Suprapubic skin (tissue), 4 donors: Measurements from ENCODE around the gene TMEM81. TPM values are rescaled to one million over a fixed set of nuclear protein-coding genes. Genes with fewer than 3 reads are reported as not detected.

Source experiments
- DNase-seq, 2 donors: peaks; one replicate each; pipeline ENCODE4 v3.0.0-alpha.2; 2019; ENCODE audit warnings: low spot score in 2 of 2
- H3K27ac ChIP-seq: fragments of 200-600 bp; sonication (generic); one replicate; pipeline ENCODE4 v1.5.1; 2019
- H3K27me3 ChIP-seq: fragments of 200-600 bp; sonication (generic); one replicate; pipeline ENCODE4 v1.5.1; 2019
- H3K36me3 ChIP-seq: fragments of 200-600 bp; sonication (generic); one replicate; pipeline ENCODE4 v1.5.1; 2019
- H3K4me1 ChIP-seq: fragments of 200-600 bp; sonication (generic); one replicate; pipeline ENCODE4 v1.5.1; 2019
- H3K4me3 ChIP-seq: fragments of 200-600 bp; sonication (generic); one replicate; pipeline ENCODE4 v1.5.1; 2019; ENCODE audit warnings: mild to moderate bottlenecking
- H3K9me3 ChIP-seq: fragments of 200-600 bp; sonication (generic); one replicate; pipeline ENCODE4 v1.5.1; 2019
- CTCF ChIP-seq, 2 donors: fragments of 200-600 bp in 1 of 2; fragments of 450-650 bp in 1 of 2; sonication (generic) in 1 of 2; IDR thresholded peaks; one replicate each; pipeline ENCODE4 v1.5.1; 2016 to 2019; ENCODE audit warnings: antibody characterized with exemption in 2 of 2, mild to moderate bottlenecking in 1 of 2, moderate library complexity in 1 of 2
- EP300 ChIP-seq: sonication (generic); formaldehyde crosslinking; IDR thresholded peaks from one replicate; pipeline ENCODE4 v1.6.1; 2017; ENCODE audit warnings: antibody characterized with exemption
- POLR2A ChIP-seq, 2 donors: fragments of 450-650 bp; IDR thresholded peaks; one replicate each; pipeline ENCODE4 v1.6.1; 2017; ENCODE audit warnings: antibody characterized with exemption in 2 of 2, mild to moderate bottlenecking in 2 of 2, moderate library complexity in 2 of 2
- POLR2AphosphoS5 ChIP-seq, 3 donors: sonication (generic); formaldehyde crosslinking; IDR thresholded peaks; one replicate each; pipeline ENCODE4 v1.6.1; 2017; ENCODE audit warnings: antibody characterized with exemption in 3 of 3
- WGBS: methylation state at CpG from one replicate; pipeline ENCODE4 v1.1.5; 2018; 5-methylcytosine and 5-hydroxymethylcytosine counted together
- total RNA-seq, 4 donors: library from RNA; depleted of rRNA; stranded (reverse); fragments of >200 nt; gene quantifications; one replicate each; pipeline ENCODE4 v1.1.0, GENCODE V29; 2016

TMEM81 gene
- total RNA-seq, 4 donors from 2014 or later: 0.76 to 4.7 (median 2.8) TPM

GRCh38 chr1:205058853-205059252, 25.4 kb downstream of the TMEM81 start:
- no peaks in the 10 kb centered on the region for H3K27me3 ChIP-seq

GRCh38 chr1:205057808-205058575, 26.3 kb downstream of the TMEM81 start:
- Histone ChIP-seq H3K9me3 (no peaks in the 10 kb centered on the region), H3K4me1 (peaks cover 3% of the 10 kb centered on the region), H3K36me3 (no peaks in the 10 kb centered on the region), H3K27me3 (no peaks in the 10 kb centered on the region), H3K4me3 (no peak overlapping the region), H3K27ac (no peak overlapping the region)
- no peak for DNase-seq
- 84% methylated on average over 12 of the region's 19 CpGs for WGBS
- no peak for TF ChIP-seq POLR2A (IDR thresholded peaks at IDR 0.05)
- no peak for TF ChIP-seq POLR2AphosphoS5 (IDR thresholded peaks at IDR 0.05)
- no peak for TF ChIP-seq EP300
- no peak for TF ChIP-seq CTCF (IDR thresholded peaks at IDR 0.05)

More at GRCh38 chr1:205058853-205059252, 25.4 kb downstream of the TMEM81 start:
- DNase-seq: no peak
- Histone ChIP-seq H3K27ac (no peak overlapping the region), H3K4me1 (peaks cover 3% of the 10 kb centered on the region), H3K9me3 (no peaks in the 10 kb centered on the region), H3K36me3 (no peaks in the 10 kb centered on the region), H3K4me3 (no peak overlapping the region)
- TF ChIP-seq EP300 (no peak), CTCF (IDR thresholded peaks at IDR 0.05) (no peak), POLR2AphosphoS5 (IDR thresholded peaks at IDR 0.05) (no peak), POLR2A (IDR thresholded peaks at IDR 0.05) (no peak)
- WGBS: 94% methylated on average over 12 of the region's 12 CpGs

- H3K9me3 ChIP-seq: no peaks in the 10 kb centered on the region
- H3K27me3 ChIP-seq: no peaks in the 10 kb centered on the region
- TF ChIP-seq POLR2A (IDR thresholded peaks at IDR 0.05): no peak
- TF ChIP-seq CTCF (IDR thresholded peaks at IDR 0.05): no peak
- no peak for TF ChIP-seq EP300
- TF ChIP-seq POLR2AphosphoS5 (IDR thresholded peaks at IDR 0.05): no peak
- DNase-seq: no peak
- H3K36me3 ChIP-seq: no peaks in the 10 kb centered on the region
- WGBS: 95% methylated on average over 6 of the region's 6 CpGs
- H3K27ac ChIP-seq: no peak overlapping the region
- H3K4me1 ChIP-seq: peaks cover 3% of the 10 kb centered on the region
- H3K4me3 ChIP-seq: no peak overlapping the region
Observed at GRCh38 chr1:205056956-205057568, 27.2 kb downstream of the TMEM81 start.

GRCh38 chr1:205056188-205056611, 28.1 kb downstream of the TMEM81 start:
- DNase-seq: no peak
- no peaks in the 10 kb centered on the region for H3K4me1 ChIP-seq
- no peak overlapping the region for H3K4me3 ChIP-seq
- no peaks in the 10 kb centered on the region for H3K9me3 ChIP-seq
- H3K36me3 ChIP-seq: no peaks in the 10 kb centered on the region
- TF ChIP-seq EP300: no peak
- no peaks in the 10 kb centered on the region for H3K27me3 ChIP-seq
- 74% methylated on average over 10 of the region's 13 CpGs for WGBS
- no peak overlapping the region for H3K27ac ChIP-seq

GRCh38 chr1:205054013-205054412, 30.2 kb downstream of the TMEM81 start:
- Histone ChIP-seq H3K4me3 (no peak overlapping the region), H3K36me3 (no peaks in the 10 kb centered on the region), H3K27ac (no peak overlapping the region), H3K9me3 (no peaks in the 10 kb centered on the region), H3K4me1 (no peaks in the 10 kb centered on the region), H3K27me3 (no peaks in the 10 kb centered on the region)
- DNase-seq: no peak
- TF ChIP-seq CTCF (IDR thresholded peaks at IDR 0.05) (no peak), POLR2AphosphoS5 (IDR thresholded peaks at IDR 0.05) (no peak), POLR2A (IDR thresholded peaks at IDR 0.05) (no peak), EP300 (no peak)
- WGBS: 50% methylated on average over 7 of the region's 7 CpGs
